Hepatocyte (in vitro differentiated cells): ENCODE measurements around the gene PLPP6. TPM values are rescaled to one million over a fixed set of nuclear protein-coding genes. Genes with fewer than 3 reads are reported as not detected.

Source experiments
- DNase-seq: peaks from one replicate; pipeline ENCODE4 v3.0.0-alpha.2; 2016; ENCODE audit warnings: low spot score
- H2AFZ ChIP-seq: fragments of 200-600 bp; sonication (generic); 2 replicates; pipeline ENCODE4 v1.6.0; 2016; ENCODE audit warnings: antibody characterized with exemption, mild to moderate bottlenecking
- H3K27ac ChIP-seq: fragments of 200-600 bp; sonication (generic); 2 replicates; pipeline ENCODE4 v1.5.1; 2016; ENCODE audit warnings: mild to moderate bottlenecking
- H3K27me3 ChIP-seq: fragments of 200-600 bp; sonication (generic); 2 replicates; pipeline ENCODE4 v1.6.1; 2016
- H3K36me3 ChIP-seq: fragments of 200-600 bp; sonication (generic); replicated peaks from 2 replicates; pipeline ENCODE4 v1.5.1; 2016; ENCODE audit warnings: low read depth; ENCODE audit not compliant: insufficient read depth
- H3K4me1 ChIP-seq: fragments of 200-600 bp; sonication (generic); 2 replicates; pipeline ENCODE4 v1.5.1; 2016; ENCODE audit warnings: mild to moderate bottlenecking, moderate library complexity; ENCODE audit not compliant: insufficient read depth
- H3K4me2 ChIP-seq: fragments of 200-600 bp; sonication (generic); 2 replicates; pipeline ENCODE4 v1.6.0; 2016
- H3K4me3 ChIP-seq: fragments of 200-600 bp; sonication (generic); 2 replicates; pipeline ENCODE4 v1.5.1; 2016; ENCODE audit warnings: mild to moderate bottlenecking
- H3K79me2 ChIP-seq: fragments of 200-600 bp; sonication (generic); 2 replicates; pipeline ENCODE4 v1.6.0; 2017; ENCODE audit warnings: mild to moderate bottlenecking
- H3K9me2 ChIP-seq: fragments of 200-600 bp; sonication (generic); replicated peaks from 2 replicates; pipeline ENCODE4 v1.6.0; 2017; ENCODE audit warnings: mild to moderate bottlenecking; ENCODE audit not compliant: insufficient read depth
- H3K9me3 ChIP-seq: fragments of 200-600 bp; sonication (generic); 2 replicates; pipeline ENCODE4 v1.5.1; 2016; ENCODE audit warnings: low read depth, mild to moderate bottlenecking
- H4K20me1 ChIP-seq: fragments of 200-600 bp; sonication (generic); 2 replicates; pipeline ENCODE4 v1.6.0; 2016; ENCODE audit warnings: mild to moderate bottlenecking; ENCODE audit not compliant: insufficient read depth, poor library complexity, severe bottlenecking
- CTCF ChIP-seq: fragments of 200-600 bp; sonication (generic); IDR thresholded peaks from 2 replicates; pipeline ENCODE4 v1.5.1; 2016; ENCODE audit warnings: antibody characterized with exemption, mild to moderate bottlenecking; ENCODE audit not compliant: poor library complexity
- EZH2 ChIP-seq: fragments of 200-600 bp; sonication (generic); IDR thresholded peaks from 2 replicates; pipeline ENCODE4 v1.6.1; 2016; ENCODE audit warnings: antibody characterized with exemption, mild to moderate bottlenecking, borderline replicate concordance
- EZH2phosphoT487 ChIP-seq: fragments of 200-600 bp; sonication (generic); IDR thresholded peaks from one replicate; pipeline ENCODE4 v1.6.1; 2018; ENCODE audit warnings: antibody characterized with exemption, mild to moderate bottlenecking, low read depth, moderate library complexity; ENCODE audit not compliant: unreplicated experiment, severe bottlenecking
- WGBS: methylation state at CpG from one replicate; pipeline ENCODE4 v1.1.6; 2016; ENCODE audit warnings: low lambda C conversion rate; ENCODE audit errors: missing lambda C conversion rate; 5-methylcytosine and 5-hydroxymethylcytosine counted together
- polyA plus RNA-seq: library from polyadenylated mRNA; unstranded; fragments of >200 nt; fragmentation: Nextera tagmentation; extraction: Ambion mirVana; gene quantifications from 2 replicates; pipeline ENCODE4 v1.2.1, GENCODE V29; 2016
- total RNA-seq: library from RNA; depleted of rRNA; stranded (reverse); fragments of >200 nt; gene quantifications from 2 replicates; pipeline ENCODE4 v1.2.3, GENCODE V29; 2014

The PLPP6 gene
- total and polyA plus RNA-seq, 2 experiments from 2014 or later, result 19.6 to 32.1 TPM

DNA sequence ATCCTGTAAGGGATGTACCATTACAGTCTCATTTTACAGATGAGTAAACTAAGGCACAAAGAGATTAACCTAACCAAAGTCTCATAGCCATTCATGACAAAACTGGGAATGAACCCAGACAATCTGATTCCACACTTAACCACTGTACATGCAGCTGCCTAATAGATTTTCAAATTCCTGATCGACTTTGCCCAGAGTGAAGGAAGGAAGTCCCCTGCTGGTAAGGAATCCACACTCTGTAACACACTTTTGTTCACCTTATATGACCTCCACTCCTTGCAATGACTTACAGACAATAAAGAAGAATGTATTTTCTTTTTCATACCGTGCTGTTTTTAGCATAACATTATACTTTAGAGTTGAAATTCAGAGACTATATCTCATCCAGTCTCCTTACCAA is 31.3 kb upstream of the PLPP6 start:
- no peak overlapping the region for H3K4me3 ChIP-seq
- no peaks in the 10 kb centered on the region for H3K79me2 ChIP-seq
- no peaks in the 10 kb centered on the region for H4K20me1 ChIP-seq
- WGBS, result 40% methylated on average over 2 of the region's 2 CpGs
- H3K9me2 ChIP-seq, result peaks cover 2% of the 10 kb centered on the region
- DNase-seq, result no peak
- no peak overlapping the region for H2AFZ ChIP-seq
- TF ChIP-seq CTCF (no peak), EZH2phosphoT487 (no peak)
- no peak overlapping the region for H3K27ac ChIP-seq
- H3K9me3 ChIP-seq, result no peaks in the 10 kb centered on the region
- H3K27me3 ChIP-seq, result no peaks in the 10 kb centered on the region
- H3K4me1 ChIP-seq, result no peaks in the 10 kb centered on the region
- H3K36me3 ChIP-seq, result no peaks in the 10 kb centered on the region
- H3K4me2 ChIP-seq, result no peak overlapping the region

- Histone ChIP-seq H3K4me3 (no peak overlapping the region), H3K4me2 (no peak overlapping the region), H3K27me3 (no peaks in the 10 kb centered on the region), H3K79me2 (no peaks in the 10 kb centered on the region), H3K9me2 (no peaks in the 10 kb centered on the region), H2AFZ (no peak overlapping the region), H3K36me3 (no peaks in the 10 kb centered on the region), H3K27ac (no peak overlapping the region), H4K20me1 (no peaks in the 10 kb centered on the region), H3K9me3 (no peaks in the 10 kb centered on the region), H3K4me1 (no peaks in the 10 kb centered on the region)
- TF ChIP-seq EZH2, result no peak
- 72% methylated on average over 3 of the region's 3 CpGs for WGBS
- no peak for DNase-seq
Observed at GRCh38 chr9:4638968-4639367, 23.1 kb upstream of the PLPP6 start.

DNA sequence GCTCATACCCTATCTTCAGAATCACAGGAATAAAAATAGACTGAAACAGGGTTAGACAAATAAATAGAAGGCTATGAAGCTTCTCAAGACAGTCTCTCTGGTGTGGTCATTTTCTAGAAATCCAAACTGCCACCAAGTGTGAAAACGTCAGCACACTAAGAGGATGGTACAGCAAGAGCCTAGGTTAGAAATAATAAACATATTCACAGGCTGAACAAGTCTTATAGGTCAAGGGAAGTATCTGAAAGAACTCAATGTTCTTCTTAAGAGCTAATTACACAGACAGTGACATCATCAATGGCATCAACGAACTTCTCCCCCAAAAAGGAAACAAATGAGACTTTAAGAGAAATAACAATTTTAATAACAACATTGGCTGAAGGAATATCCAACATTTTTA is 22.7 kb upstream of the PLPP6 start:
- no peak overlapping the region for H3K4me3 ChIP-seq
- no peaks in the 10 kb centered on the region for H4K20me1 ChIP-seq
- no peak overlapping the region for H3K27ac ChIP-seq
- H2AFZ ChIP-seq, result no peak overlapping the region
- 43% methylated on average over 2 of the region's 2 CpGs for WGBS
- H3K4me1 ChIP-seq, result no peaks in the 10 kb centered on the region
- H3K27me3 ChIP-seq, result no peaks in the 10 kb centered on the region
- no peak for DNase-seq
- H3K36me3 ChIP-seq, result no peaks in the 10 kb centered on the region
- no peak overlapping the region for H3K4me2 ChIP-seq
- H3K9me3 ChIP-seq, result no peaks in the 10 kb centered on the region
- H3K9me2 ChIP-seq, result no peaks in the 10 kb centered on the region
- H3K79me2 ChIP-seq, result no peaks in the 10 kb centered on the region
- TF ChIP-seq EZH2phosphoT487 (no peak), EZH2 (no peak), CTCF (no peak)

DNA sequence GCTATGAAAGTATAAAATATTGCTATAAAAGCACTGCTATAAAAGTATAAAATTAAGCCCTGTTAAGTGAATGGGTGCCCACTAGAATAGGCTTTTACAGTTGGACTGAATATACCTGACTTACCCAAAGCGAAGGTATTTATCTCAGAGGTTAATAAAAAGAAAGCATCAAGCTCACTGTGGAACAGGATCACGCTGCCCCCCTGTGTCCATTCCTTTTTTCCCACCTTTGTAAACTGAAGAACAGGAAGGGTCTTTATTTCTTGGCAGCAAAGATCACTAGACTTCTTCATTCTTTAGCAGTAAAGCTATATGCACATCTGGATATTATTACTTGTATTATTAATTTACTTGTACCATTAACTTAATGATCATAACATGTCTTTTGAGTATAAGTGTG is 22.1 kb upstream of the PLPP6 start:
- H3K9me3 ChIP-seq, result no peaks in the 10 kb centered on the region
- no peaks in the 10 kb centered on the region for H3K4me1 ChIP-seq

More for the DNA sequence above, 22.1 kb upstream of the PLPP6 start:
- DNase-seq, result peak; percentile 37
- 41% methylated on average over 2 of the region's 2 CpGs for WGBS
- H3K36me3 ChIP-seq, result no peaks in the 10 kb centered on the region
- H3K27ac ChIP-seq, result no peak overlapping the region
- H3K4me3 ChIP-seq, result no peak overlapping the region
- H3K27me3 ChIP-seq, result no peaks in the 10 kb centered on the region
- no peak for TF ChIP-seq EZH2
- TF ChIP-seq EZH2phosphoT487, result no peak
- TF ChIP-seq CTCF, result peak; percentile 60
- no peak overlapping the region for H3K4me2 ChIP-seq
- H4K20me1 ChIP-seq, result no peaks in the 10 kb centered on the region
- H2AFZ ChIP-seq, result no peak overlapping the region
- H3K9me2 ChIP-seq, result no peaks in the 10 kb centered on the region
- H3K79me2 ChIP-seq, result no peaks in the 10 kb centered on the region
